ENCODE data around the gene RDH5. TPM values are rescaled to one million over a fixed set of nuclear protein-coding genes. Genes with fewer than 3 reads are reported as not detected.

RDH5 gene
- total RNA-seq, 1 experiment from 2014 or later: 5.8 TPM

DNA sequence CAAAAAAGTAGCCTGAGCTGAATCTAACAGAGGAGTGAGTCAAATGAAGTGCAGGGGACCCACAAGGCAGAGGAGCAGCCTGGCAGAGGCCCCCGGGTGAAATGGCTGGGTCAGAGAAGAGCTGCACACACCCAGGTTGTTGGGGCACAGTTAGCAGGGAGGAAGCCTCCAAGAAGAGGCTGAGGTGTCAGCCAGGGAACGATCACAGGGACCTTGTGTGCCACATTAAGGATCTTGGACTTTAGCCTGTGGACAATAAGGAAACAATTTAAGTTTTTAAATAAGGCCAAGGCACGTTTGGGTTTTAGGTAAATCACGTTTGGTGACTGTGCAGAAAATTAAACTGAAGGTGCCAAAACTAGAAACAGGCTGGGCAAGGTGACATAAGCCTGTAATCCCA is 48.4 kb upstream of the RDH5 start:
- Mint-ChIP-seq H3K27ac (no peak overlapping the region), H3K9me3 (no peaks in the 10 kb centered on the region), H3K27me3 (ENCODE audit: low read depth) (peaks cover 25% of the 10 kb centered on the region), H3K36me3 (no peaks in the 10 kb centered on the region), H3K4me3 (no peak overlapping the region), H3K4me1 (no peaks in the 10 kb centered on the region)
- POLR2A ChIA-PET: no interaction called here
- CTCF ChIA-PET: interaction anchor here (2.7 to 4.0 kb wide), 3 partner anchors 10 to 66 kb away, joined by 8 to 17 read pairs (median 12); a partner anchor contains a TSS
- ATAC-seq (no peak), DNase-seq (ENCODE audit: low spot score) (no peak)
- no peak for TF ChIP-seq ZNF416 (CRISPR knock-in tag; IDR thresholded peaks at IDR 0.05)
- TF ChIP-seq ZNF219 (CRISPR knock-in tag; IDR thresholded peaks at IDR 0.05; ENCODE audit: borderline replicate concordance): no peak
- no peak for TF ChIP-seq CBFB (CRISPR knock-in tag; IDR thresholded peaks at IDR 0.05; ENCODE audit: low read depth)
- TF ChIP-seq, protein P1, sequence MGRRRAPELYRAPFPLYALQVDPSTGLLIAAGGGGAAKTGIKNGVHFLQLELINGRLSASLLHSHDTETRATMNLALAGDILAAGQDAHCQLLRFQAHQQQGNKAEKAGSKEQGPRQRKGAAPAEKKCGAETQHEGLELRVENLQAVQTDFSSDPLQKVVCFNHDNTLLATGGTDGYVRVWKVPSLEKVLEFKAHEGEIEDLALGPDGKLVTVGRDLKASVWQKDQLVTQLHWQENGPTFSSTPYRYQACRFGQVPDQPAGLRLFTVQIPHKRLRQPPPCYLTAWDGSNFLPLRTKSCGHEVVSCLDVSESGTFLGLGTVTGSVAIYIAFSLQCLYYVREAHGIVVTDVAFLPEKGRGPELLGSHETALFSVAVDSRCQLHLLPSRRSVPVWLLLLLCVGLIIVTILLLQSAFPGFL (CRISPR knock-in tag; IDR thresholded peaks at IDR 0.05; ENCODE audit: borderline replicate concordance): no peak
- TF ChIP-seq, protein P2, sequence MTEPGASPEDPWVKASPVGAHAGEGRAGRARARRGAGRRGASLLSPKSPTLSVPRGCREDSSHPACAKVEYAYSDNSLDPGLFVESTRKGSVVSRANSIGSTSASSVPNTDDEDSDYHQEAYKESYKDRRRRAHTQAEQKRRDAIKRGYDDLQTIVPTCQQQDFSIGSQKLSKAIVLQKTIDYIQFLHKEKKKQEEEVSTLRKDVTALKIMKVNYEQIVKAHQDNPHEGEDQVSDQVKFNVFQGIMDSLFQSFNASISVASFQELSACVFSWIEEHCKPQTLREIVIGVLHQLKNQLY (CRISPR knock-in tag; IDR thresholded peaks at IDR 0.05): no peak
- no peak for TF ChIP-seq KAT7 (CRISPR knock-in tag; IDR thresholded peaks at IDR 0.05; ENCODE audit: borderline replicate concordance)
- TF ChIP-seq, protein P3, sequence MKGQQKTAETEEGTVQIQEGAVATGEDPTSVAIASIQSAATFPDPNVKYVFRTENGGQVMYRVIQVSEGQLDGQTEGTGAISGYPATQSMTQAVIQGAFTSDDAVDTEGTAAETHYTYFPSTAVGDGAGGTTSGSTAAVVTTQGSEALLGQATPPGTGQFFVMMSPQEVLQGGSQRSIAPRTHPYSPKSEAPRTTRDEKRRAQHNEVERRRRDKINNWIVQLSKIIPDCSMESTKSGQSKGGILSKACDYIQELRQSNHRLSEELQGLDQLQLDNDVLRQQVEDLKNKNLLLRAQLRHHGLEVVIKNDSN (CRISPR knock-in tag; IDR thresholded peaks at IDR 0.05): no peak
- TF ChIP-seq OVOL2 (CRISPR knock-in tag; IDR thresholded peaks at IDR 0.05; ENCODE audit: borderline replicate concordance): no peak
- TF ChIP-seq GABPB1 (CRISPR knock-in tag; IDR thresholded peaks at IDR 0.05): no peak
- TF ChIP-seq SMAD4 (CRISPR knock-in tag; IDR thresholded peaks at IDR 0.05): no peak
- TF ChIP-seq PRRX2 (CRISPR knock-in tag; IDR thresholded peaks at IDR 0.05): no peak
- TF ChIP-seq, protein P4, sequence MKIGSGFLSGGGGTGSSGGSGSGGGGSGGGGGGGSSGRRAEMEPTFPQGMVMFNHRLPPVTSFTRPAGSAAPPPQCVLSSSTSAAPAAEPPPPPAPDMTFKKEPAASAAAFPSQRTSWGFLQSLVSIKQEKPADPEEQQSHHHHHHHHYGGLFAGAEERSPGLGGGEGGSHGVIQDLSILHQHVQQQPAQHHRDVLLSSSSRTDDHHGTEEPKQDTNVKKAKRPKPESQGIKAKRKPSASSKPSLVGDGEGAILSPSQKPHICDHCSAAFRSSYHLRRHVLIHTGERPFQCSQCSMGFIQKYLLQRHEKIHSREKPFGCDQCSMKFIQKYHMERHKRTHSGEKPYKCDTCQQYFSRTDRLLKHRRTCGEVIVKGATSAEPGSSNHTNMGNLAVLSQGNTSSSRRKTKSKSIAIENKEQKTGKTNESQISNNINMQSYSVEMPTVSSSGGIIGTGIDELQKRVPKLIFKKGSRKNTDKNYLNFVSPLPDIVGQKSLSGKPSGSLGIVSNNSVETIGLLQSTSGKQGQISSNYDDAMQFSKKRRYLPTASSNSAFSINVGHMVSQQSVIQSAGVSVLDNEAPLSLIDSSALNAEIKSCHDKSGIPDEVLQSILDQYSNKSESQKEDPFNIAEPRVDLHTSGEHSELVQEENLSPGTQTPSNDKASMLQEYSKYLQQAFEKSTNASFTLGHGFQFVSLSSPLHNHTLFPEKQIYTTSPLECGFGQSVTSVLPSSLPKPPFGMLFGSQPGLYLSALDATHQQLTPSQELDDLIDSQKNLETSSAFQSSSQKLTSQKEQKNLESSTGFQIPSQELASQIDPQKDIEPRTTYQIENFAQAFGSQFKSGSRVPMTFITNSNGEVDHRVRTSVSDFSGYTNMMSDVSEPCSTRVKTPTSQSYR (CRISPR knock-in tag; IDR thresholded peaks at IDR 0.05): no peak

DNA sequence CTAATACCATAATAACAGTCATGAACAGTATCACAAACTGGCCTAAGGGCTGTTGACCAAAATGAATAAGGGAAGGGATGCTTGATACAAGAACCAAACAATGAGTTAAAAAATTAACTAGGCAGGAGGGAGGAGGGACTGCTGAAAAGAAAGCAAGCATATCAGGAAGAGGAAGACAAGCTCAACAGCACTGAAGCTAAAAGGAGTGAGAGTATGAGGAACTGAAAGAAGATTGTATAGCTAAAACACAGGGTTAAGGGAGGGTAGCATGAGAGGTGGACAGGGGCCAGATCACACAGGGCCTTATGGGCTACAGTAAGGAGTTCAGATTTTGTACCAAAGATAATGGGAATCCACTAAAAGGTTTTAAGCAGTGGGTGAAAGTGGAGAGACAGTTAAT is 46.6 kb upstream of the RDH5 start:
- ATAC-seq: no peak

DNA sequence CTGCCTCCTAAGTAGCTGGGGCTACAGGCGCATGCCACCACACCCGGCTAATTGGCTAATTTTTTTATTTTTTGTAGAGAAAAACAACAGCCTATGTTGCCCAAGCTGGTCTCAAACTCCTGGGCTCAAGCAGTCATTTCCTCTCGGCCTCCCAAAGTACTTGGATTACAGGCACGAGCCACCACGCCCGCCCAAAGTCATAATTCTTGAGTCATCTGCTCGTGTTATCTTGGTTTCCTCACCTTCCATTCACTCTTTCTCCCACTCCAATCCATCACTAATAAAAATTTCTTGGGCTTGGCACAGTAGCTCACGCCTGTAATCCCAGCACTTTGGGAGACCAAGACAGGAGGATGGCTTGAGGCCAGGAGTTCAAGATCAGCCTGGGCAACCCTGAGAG is 44.5 kb upstream of the RDH5 start:
- peaks cover 25% of the 10 kb centered on the region for H3K27me3 Mint-ChIP-seq (ENCODE audit: low read depth)
- no peak overlapping the region for H3K4me3 Mint-ChIP-seq
- no peak for ATAC-seq
- DNase-seq (ENCODE audit: low spot score): no peak
- no peak overlapping the region for H3K27ac Mint-ChIP-seq
- ChIA-PET POLR2A (no interaction called here), CTCF (interaction anchor here (0.6 to 2.0 kb wide), 4 partner anchors 30 to 475 kb away, joined by 4 to 7 read pairs (median 4); partner anchors contain the start of genes CD63 and RDH5)
- no peaks in the 10 kb centered on the region for H3K9me3 Mint-ChIP-seq
- H3K4me1 Mint-ChIP-seq: no peaks in the 10 kb centered on the region; the same call in 1 of the 2 replicates
- H3K36me3 Mint-ChIP-seq: no peaks in the 10 kb centered on the region
- TF ChIP-seq, protein P3 (CRISPR knock-in tag; IDR thresholded peaks at IDR 0.05): no peak
- TF ChIP-seq CREM (CRISPR knock-in tag; IDR thresholded peaks at IDR 0.05): no peak
- no peak for TF ChIP-seq NFYB (CRISPR knock-in tag; conservative IDR thresholded peaks at IDR 0.05; ENCODE audit: low read depth)
- TF ChIP-seq GTF2I (CRISPR knock-in tag; conservative IDR thresholded peaks at IDR 0.05): no peak
- no peak for TF ChIP-seq MXD4 (CRISPR knock-in tag; IDR thresholded peaks at IDR 0.05; ENCODE audit: borderline replicate concordance)
- TF ChIP-seq, protein P5, sequence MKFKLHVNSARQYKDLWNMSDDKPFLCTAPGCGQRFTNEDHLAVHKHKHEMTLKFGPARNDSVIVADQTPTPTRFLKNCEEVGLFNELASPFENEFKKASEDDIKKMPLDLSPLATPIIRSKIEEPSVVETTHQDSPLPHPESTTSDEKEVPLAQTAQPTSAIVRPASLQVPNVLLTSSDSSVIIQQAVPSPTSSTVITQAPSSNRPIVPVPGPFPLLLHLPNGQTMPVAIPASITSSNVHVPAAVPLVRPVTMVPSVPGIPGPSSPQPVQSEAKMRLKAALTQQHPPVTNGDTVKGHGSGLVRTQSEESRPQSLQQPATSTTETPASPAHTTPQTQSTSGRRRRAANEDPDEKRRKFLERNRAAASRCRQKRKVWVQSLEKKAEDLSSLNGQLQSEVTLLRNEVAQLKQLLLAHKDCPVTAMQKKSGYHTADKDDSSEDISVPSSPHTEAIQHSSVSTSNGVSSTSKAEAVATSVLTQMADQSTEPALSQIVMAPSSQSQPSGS (CRISPR knock-in tag; IDR thresholded peaks at IDR 0.05; ENCODE audit: borderline replicate concordance, low read depth): no peak
- TF ChIP-seq, protein P6, sequence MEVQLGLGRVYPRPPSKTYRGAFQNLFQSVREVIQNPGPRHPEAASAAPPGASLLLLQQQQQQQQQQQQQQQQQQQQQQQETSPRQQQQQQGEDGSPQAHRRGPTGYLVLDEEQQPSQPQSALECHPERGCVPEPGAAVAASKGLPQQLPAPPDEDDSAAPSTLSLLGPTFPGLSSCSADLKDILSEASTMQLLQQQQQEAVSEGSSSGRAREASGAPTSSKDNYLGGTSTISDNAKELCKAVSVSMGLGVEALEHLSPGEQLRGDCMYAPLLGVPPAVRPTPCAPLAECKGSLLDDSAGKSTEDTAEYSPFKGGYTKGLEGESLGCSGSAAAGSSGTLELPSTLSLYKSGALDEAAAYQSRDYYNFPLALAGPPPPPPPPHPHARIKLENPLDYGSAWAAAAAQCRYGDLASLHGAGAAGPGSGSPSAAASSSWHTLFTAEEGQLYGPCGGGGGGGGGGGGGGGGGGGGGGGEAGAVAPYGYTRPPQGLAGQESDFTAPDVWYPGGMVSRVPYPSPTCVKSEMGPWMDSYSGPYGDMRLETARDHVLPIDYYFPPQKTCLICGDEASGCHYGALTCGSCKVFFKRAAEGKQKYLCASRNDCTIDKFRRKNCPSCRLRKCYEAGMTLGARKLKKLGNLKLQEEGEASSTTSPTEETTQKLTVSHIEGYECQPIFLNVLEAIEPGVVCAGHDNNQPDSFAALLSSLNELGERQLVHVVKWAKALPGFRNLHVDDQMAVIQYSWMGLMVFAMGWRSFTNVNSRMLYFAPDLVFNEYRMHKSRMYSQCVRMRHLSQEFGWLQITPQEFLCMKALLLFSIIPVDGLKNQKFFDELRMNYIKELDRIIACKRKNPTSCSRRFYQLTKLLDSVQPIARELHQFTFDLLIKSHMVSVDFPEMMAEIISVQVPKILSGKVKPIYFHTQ (CRISPR knock-in tag; IDR thresholded peaks at IDR 0.05): no peak

More for the DNA sequence above, 46.6 kb upstream of the RDH5 start:
- no peak overlapping the region for H3K4me3 Mint-ChIP-seq
- no peak for DNase-seq (ENCODE audit: low spot score)
- H3K27me3 Mint-ChIP-seq (ENCODE audit: low read depth): peaks cover 25% of the 10 kb centered on the region
- CTCF ChIA-PET: interaction anchor here (1.0 to 2.3 kb wide), 5 partner anchors 8 to 64 kb away, joined by 4 to 7 read pairs (median 4); a partner anchor contains a TSS
- no peaks in the 10 kb centered on the region for H3K4me1 Mint-ChIP-seq
- H3K36me3 Mint-ChIP-seq: no peaks in the 10 kb centered on the region
- no peaks in the 10 kb centered on the region for H3K9me3 Mint-ChIP-seq
- H3K27ac Mint-ChIP-seq: no peak overlapping the region
- POLR2A ChIA-PET: no interaction called here
- TF ChIP-seq, protein P7, sequence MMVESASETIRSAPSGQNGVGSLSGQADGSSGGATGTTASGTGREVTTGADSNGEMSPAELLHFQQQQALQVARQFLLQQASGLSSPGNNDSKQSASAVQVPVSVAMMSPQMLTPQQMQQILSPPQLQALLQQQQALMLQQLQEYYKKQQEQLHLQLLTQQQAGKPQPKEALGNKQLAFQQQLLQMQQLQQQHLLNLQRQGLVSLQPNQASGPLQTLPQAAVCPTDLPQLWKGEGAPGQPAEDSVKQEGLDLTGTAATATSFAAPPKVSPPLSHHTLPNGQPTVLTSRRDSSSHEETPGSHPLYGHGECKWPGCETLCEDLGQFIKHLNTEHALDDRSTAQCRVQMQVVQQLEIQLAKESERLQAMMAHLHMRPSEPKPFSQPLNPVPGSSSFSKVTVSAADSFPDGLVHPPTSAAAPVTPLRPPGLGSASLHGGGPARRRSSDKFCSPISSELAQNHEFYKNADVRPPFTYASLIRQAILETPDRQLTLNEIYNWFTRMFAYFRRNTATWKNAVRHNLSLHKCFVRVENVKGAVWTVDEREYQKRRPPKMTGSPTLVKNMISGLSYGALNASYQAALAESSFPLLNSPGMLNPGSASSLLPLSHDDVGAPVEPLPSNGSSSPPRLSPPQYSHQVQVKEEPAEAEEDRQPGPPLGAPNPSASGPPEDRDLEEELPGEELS (CRISPR knock-in tag; IDR thresholded peaks at IDR 0.05): no peak

Measured in WTC11 (cell line).